CD4-positive, alpha-beta T cell treated with Interleukin-15 for 4 hours (primary cell): ENCODE measurements around the gene TMEM63C.

Experiments used
- DNase-seq: peaks from one replicate; pipeline ENCODE4 v3.0.0-alpha.2; 2020; ENCODE audit warnings: low spot score

Gene TMEM63C

GRCh38 chr14:77253333-77254190 is 72.0 kb downstream of the TMEM63C start:
- DNase-seq: no peak

- no peak for DNase-seq
Measured at GRCh38 chr14:77256694-77257093, 75.1 kb downstream of the TMEM63C start.

GRCh38 chr14:77257700-77258099 is 76.1 kb downstream of the TMEM63C start:
- no peak for DNase-seq

GRCh38 chr14:77258566-77258965 is 77.0 kb downstream of the TMEM63C start:
- no peak for DNase-seq

GRCh38 chr14:77259025-77259715 is 77.6 kb downstream of the TMEM63C start:
- DNase-seq: no peak

- no peak for DNase-seq
Measured at GRCh38 chr14:77260199-77260598, 78.6 kb downstream of the TMEM63C start.

GRCh38 chr14:77260631-77261030 is 79.0 kb downstream of the TMEM63C start:
- no peak for DNase-seq

GRCh38 chr14:77264466-77265186 is 83.0 kb downstream of the TMEM63C start:
- DNase-seq: no peak

GRCh38 chr14:77265187-77265515 is 83.6 kb downstream of the TMEM63C start:
- no peak for DNase-seq

- DNase-seq: no peak
Measured at GRCh38 chr14:77265561-77266335, 84.2 kb downstream of the TMEM63C start.

GRCh38 chr14:77266336-77266735 is 84.7 kb downstream of the TMEM63C start:
- no peak for DNase-seq

- DNase-seq: no peak
Measured at GRCh38 chr14:77267937-77268699, 86.5 kb downstream of the TMEM63C start.

GRCh38 chr14:77268989-77269600 is 87.5 kb downstream of the TMEM63C start:
- DNase-seq: no peak

GRCh38 chr14:77270361-77271112 is 88.9 kb downstream of the TMEM63C start:
- DNase-seq: no peak

GRCh38 chr14:77271113-77271710 is 89.6 kb downstream of the TMEM63C start, which contains the start of gene NGB:
TSS of gene NGB (minus strand) at chr14:77271206. CDS start at chr14:77270937, 269 bp downstream.
- DNase-seq: no peak

- no peak for DNase-seq
Measured at GRCh38 chr14:77272261-77272660, 90.7 kb downstream of the TMEM63C start.

- DNase-seq: no peak
Measured at GRCh38 chr14:77273796-77274195, 92.2 kb downstream of the TMEM63C start.

- no peak for DNase-seq
Measured at GRCh38 chr14:77275041-77275580, 93.5 kb downstream of the TMEM63C start.

GRCh38 chr14:77275601-77276017 is 94.0 kb downstream of the TMEM63C start:
- no peak for DNase-seq
